Liver (tissue), 3 donors: Measurements from ENCODE around the gene STN1.

Experiments used
- RAD21 ChIP-seq, 2 donors: IDR thresholded peaks; 2 replicates each; pipeline ENCODE4 v1.6.1; 2016; ENCODE audit warnings: antibody characterized with exemption in 2 of 2, mild to moderate bottlenecking in 2 of 2
- YY1 ChIP-seq: IDR thresholded peaks from 2 replicates; pipeline ENCODE4 v1.6.1; 2016; ENCODE audit warnings: antibody characterized with exemption, mild to moderate bottlenecking
- TF ChIP-seq, protein P1 (sequence below): fragments of 150-350 bp; IDR thresholded peaks from 2 replicates; pipeline ENCODE4 v1.5.1; 2017; ENCODE audit warnings: improper control_type of control experiment, low read depth, low read length; ENCODE audit not compliant: missing input control
- donor health status: healthy.
- donor health status: healthy.

DNA sequence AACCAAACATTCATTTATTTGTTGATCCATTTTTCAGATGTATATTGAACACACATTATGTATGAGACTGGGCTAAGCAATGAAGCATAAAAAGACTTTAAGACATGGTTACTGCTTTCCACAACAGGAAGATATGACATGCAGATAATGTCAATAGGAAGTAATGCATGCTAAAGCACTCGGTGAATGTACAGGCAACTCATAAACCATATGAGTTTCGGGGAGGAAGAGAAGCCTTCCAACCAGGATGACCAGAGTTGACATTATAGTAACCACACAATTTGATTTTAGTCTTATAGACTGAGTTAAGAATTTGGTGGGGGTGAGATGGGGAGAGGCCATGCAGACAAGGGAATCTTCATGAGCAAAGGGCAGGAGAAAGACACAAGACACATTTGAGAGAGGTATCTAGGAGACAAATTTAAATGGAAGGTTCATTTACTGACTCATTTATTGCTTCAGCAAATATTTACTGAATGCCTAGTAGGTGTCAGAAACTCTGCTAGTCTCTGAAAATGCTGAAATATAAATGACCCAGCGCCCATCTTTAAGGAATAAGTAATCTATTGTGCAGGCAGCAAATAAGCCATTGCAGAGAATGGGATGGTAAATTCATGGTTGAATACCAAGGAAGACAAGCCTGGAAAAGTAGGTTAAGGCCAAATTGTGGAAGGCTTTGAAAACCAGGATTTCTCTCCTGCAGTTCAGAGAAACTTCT is 30.0 kb upstream of the STN1 start:
- TF ChIP-seq YY1 (no peak), RAD21 (IDR thresholded peaks at IDR 0.05) (no peak)
- TF ChIP-seq, protein P1, sequence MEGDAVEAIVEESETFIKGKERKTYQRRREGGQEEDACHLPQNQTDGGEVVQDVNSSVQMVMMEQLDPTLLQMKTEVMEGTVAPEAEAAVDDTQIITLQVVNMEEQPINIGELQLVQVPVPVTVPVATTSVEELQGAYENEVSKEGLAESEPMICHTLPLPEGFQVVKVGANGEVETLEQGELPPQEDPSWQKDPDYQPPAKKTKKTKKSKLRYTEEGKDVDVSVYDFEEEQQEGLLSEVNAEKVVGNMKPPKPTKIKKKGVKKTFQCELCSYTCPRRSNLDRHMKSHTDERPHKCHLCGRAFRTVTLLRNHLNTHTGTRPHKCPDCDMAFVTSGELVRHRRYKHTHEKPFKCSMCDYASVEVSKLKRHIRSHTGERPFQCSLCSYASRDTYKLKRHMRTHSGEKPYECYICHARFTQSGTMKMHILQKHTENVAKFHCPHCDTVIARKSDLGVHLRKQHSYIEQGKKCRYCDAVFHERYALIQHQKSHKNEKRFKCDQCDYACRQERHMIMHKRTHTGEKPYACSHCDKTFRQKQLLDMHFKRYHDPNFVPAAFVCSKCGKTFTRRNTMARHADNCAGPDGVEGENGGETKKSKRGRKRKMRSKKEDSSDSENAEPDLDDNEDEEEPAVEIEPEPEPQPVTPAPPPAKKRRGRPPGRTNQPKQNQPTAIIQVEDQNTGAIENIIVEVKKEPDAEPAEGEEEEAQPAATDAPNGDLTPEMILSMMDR = no peak
